PC-3 (cell line): Measurements from ENCODE around the gene CACTIN.

ENCODE experiments used
- CTCF ChIP-seq: fragments of 300-600 bp; sonication (generic); conservative IDR thresholded peaks from 2 replicates; pipeline ENCODE4 v1.5.1; 2017; ENCODE audit warnings: antibody characterized with exemption, low read depth, mild to moderate bottlenecking, low read length
- EZH2 ChIP-seq: fragments of 300-600 bp; sonication (generic); IDR thresholded peaks from one replicate; pipeline ENCODE4 v1.6.1; 2017; ENCODE audit warnings: antibody characterized with exemption, mild to moderate bottlenecking, low read length; ENCODE audit not compliant: unreplicated experiment
- EZH2phosphoT487 ChIP-seq: fragments of 300-600 bp; sonication (generic); IDR thresholded peaks from 2 replicates; pipeline ENCODE4 v1.6.1; 2018; ENCODE audit warnings: mild to moderate bottlenecking, antibody characterized with exemption, low read length, borderline replicate concordance

- TF ChIP-seq CTCF (no peak), EZH2 (no peak), EZH2phosphoT487 (no peak)
Observed at GRCh38 chr19:3586707-3587346, 39.8 kb downstream of the CACTIN start.
